Activated CD4-positive, alpha-beta T cell treated with anti-CD3 and anti-CD28 coated beads, Interleukin-2, Interleukin-6, amounts not matched to agents 100 ng/mL and 50 ng/mL, durations not matched to agents 16 hours and 8 hours (primary cell): ENCODE data around the gene HELZ2.

Source experiments
- DNase-seq: peaks from one replicate; pipeline ENCODE4 v3.0.0-alpha.2; 2020

HELZ2 gene

DNA sequence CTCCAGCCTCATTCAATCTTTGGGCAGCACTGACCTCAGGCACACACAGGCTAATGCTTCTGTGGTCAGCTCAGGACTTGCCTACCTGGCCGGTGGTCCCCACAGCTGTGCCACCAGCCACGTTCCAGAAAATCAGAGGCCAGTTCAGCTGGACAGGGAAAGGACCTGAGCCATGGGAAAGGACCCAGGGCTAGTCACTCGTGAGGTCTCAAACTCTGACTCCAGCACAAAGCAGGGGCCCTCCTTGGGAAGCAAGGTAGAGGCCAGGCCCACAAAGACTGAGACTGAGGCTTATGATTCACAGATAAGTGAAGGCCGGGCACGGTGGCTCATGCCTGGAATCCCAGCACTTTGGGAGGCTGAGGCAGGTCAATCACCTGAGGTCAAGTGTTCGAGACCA, 22.4 kb upstream of the HELZ2 start:
- DNase-seq = no peak

DNA sequence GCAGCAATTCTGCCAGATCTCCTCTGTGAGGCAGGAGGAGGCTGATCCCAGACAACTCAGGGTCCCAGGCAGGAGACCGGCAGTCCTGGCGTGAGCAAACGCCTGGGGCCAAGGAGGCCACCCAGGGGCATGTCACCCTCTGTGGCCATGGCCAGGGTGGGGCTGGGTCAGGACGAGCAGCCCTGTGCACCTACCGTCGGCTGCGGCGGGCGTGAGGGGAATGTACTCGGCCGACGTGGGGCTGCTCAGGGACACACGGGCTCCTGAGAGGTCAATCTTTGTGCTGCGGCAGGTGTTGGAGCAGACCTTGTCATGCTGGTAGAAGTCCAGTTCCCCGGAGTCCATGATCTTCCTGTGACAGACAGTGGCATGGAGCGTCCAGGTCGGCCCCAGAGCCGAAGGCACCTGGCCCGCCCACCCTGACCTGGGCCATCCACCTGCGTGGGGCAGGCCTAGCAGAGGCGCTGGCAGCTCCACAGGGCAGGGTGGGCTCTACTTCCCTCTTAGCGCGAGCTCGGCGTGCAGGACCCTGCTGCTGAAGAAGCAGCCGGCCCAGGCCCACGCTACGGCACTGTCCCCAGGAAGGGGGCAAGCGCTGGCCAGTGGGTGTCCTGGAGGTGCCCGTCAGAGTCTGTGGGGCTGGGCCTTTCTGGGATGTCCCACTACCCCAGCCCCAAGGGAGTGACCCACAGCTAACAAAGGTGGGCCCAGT, 21.5 kb upstream of the HELZ2 start:
- DNase-seq = no peak

DNA sequence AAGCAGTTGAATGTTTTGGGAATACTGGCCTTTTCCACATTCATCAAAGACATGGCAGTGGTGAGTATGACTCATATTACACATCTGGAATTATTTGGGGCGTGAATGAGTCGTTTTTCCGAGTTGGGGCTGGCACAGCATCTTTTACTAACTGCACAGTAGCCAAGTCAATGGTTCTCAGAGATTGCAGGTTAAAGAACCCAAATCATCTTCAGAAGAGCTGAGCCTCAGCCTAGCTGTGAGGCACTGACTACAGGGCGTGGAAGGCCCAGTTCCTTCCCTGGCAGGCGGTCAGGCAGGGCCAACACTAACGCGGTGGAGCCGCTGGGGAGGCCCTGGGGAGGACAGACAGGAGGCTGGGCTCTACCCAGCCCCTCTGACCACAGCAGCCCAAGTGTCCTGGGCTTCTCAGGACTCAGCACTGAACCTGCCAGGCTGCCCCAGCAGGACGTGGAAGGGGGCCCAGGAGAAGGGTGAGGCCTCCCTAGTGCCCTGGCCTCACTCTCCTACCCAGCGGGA, 20.1 kb upstream of the HELZ2 start:
- no peak for DNase-seq

DNA sequence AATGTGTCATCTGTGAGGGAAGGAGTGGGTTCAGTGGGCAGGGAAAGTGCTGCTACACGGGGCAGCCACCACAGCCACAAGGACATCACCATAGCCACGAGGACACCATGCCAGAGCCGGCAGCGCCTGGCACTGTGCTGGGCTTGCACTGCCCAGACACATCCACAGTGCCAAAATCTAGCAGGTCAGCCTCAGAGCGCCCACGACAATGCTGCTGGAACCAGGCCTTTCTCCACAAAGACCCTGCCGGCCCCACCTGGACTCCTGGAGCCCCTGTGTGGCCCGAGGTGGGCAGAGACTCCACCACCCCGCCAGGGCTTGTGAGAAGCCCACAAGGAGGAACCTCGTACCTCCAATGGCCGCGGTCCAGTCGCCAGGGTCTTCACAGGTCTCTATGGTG, 18.6 kb upstream of the HELZ2 start:
- DNase-seq = no peak

DNA sequence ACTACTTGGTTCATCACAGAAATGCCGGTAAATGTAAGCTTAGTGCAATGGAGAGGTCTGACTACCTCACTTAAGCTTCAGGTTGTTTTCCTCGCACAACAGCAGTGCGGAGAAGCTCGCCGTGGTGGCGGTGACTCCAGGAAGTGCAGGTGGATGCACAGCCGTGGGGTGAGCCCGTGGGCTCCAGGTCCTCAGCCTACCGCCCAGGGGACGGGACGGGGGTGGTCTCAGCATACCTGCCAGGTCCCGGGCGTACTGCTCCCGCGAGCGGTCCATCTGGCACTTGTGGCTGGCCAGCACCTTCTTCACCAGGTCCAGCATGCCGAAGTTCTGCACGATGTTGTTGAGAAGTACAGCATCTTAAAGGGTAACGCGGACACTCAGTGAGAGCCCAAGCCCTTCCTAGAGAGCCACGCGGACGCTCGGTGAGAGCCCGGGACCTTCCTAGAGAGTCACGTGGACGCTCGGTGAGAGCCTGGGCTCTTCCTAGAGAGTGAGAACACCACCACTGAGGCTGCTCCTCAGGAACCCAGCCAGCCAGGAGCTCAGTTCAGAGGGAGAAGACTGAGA, 17.8 kb upstream of the HELZ2 start:
- DNase-seq = no peak

DNA sequence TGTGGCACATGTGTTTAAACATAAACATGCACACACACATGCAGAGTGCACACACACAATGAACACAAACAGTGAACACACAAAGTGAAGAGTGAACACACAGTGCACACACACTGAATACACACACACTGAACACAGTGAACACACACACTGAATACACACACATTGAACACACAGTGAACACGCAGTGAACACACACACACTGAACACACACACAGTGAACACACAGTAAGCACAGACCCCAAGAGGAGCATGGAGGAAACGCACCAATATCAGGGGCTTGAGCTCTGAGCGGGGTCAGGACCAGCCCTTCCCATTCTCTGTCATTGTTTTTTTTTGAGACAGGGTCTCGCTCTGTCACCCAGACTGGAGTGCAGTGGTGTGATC, 17.1 kb upstream of the HELZ2 start:
- no peak for DNase-seq

DNA sequence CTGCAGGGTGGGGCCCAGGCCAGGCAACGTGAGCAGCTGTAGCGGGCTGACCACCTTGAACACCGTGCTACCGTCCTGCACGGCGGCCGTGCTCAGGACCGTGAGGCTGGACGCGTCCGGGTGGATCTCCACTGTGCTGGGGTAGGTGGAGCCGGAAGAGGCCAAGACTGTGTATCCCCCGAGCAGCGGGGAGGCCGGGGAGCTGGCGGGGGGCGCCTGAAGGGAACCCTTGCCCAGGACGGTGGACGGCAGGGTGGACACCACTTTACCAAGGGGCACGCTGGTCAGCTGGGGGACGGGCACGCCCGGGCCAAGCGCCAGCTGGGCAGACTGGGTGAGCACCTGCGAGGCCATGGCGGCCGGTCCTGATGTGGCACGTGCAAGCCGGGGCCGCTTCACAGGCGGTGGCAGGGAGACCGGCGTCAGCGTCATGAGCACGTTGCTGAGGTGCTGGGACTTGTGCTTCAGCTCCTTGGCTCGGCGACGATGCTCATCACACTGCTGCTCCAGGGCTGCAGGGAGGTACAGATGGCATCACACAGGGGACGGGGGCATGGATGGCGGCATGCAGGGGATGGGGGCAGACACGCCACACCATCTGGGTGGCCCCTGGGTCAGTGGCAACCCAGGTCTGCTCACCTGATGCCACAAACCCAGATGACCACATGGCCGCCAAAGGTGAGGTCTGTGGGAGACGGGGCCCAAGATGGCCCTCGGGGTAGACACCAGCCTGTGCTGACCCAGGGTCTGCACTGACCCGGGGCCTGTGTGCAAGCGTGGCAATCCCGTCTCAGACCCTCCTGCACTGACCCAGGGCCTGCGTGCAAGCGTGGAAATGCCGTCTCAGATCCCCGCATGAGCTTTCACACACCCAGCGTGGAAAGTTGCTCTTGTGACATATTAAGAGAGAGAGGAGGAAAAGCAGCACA, 16.4 kb upstream of the HELZ2 start:
- no peak for DNase-seq

DNA sequence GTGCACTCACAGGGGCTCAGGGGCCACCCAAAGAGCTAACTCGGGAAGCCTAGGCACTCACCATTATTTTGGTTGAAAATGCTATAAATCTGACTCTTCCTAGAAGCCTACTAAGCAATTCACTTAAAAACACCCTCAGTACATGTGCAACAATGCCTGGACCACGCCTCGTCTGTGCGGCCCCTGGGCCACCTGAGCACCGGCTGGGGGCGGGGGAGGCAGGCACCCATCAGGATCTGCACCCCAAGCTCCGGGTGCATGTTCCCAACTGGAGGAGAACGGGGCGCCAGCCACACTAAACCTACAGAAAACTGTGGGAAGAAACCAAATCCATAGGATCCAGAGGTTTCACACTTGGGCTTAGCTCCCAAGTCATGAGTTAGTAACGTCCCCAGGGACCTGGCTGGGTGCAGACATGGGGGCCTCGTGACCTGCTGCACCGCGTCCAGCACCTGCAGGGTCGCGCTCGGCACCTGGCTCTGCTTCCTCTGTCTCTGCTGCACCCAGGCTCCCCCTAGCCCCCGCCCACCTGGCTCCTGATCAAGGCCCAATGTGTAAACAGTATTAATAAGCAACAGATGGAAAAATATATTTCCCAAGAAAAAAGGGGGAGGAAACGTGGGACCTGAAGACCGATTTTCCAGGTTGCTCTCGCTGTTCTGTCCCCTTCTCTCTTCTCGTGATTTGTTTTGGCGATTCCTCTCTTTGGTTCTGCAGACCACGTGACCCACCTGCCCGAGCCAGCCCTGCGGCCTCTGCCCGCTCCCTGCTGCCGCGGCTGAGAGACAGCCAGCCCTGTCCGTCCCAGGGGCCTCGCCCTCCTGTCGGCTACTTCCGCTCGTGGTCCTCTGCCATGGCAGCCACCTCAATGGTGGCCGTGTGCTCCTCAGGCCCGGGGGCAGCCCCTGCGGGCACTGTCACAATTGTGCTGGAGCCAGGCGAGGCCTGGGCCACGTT, 15.5 kb upstream of the HELZ2 start:
- no peak for DNase-seq

DNA sequence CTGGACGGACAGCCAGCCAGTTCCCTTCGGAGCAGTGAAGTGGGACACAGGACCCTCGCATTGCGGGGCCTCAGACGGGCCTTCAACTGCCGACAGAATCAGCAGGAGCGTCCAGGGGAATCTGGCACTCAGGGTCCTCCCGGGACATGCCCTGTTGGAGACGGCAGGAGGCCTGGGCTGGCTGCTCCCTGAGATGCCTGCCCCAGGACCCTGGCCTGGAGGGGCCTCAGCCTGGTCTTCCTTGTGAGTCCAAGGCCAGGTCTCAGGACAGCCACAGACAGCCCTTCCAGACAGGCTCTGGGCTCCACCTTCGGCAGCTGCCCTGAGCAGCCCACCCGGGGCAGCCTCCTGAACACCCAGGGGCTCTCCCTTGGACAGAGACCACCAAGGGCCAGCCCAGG, 14.6 kb upstream of the HELZ2 start:
- no peak for DNase-seq

DNA sequence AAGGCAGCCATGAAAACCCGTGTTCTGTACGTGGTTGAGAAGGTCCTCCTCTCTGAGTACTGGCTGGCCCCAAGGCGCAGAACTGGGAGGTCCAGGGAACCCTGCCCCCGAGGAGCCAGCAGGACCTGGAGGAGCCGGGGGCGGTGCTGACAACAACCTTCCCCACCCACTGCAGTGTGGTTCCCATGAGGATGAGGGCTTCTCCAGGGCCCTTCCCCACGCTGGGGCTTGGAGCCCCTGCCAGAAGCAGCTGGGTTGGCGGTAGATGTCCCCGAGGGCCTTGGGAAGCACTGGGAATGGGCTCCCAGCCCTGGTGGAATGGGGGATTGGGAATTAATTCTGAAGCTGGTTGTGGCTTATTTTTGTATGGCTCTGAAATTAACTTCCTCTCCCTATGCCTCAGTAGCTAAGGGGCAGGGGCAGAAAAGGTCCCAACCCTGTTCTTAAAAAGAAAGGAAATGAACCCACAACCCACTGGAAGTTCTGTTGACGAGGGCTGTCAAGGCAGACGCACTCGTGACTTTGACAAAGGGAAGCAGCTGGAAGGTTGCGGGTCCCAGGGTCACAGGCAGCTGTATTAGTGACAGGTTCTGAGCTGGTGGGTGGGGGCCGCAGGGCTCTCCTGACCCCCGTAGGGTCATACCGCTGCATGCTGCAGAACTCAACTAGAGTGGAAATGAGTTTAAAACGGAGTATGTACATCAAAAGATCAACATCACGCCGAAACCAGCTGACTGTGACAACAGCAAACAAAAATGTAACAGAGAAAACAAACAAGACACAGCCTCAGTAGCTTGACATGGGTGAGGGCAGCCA, 13.9 kb upstream of the HELZ2 start:
- DNase-seq = no peak

DNA sequence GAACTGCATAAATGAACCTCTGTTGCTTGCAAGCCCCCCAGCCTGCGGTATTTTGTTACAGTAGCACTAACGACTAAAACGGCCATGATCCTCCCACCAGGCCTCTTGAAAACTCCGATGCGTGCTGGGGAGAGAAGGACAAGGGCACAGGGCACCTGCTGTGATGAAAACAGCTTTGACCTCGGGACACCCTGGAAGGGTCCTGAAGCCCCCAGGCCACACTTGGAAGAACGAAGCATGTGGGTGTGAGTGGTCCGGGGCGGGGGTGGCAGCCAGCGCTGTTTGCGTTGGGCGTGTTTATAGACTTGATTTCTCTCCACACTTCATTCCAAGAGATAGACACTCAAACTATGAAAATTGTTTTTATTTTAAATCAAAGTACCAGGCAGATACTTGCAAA, 13.2 kb upstream of the HELZ2 start:
- DNase-seq = no peak

DNA sequence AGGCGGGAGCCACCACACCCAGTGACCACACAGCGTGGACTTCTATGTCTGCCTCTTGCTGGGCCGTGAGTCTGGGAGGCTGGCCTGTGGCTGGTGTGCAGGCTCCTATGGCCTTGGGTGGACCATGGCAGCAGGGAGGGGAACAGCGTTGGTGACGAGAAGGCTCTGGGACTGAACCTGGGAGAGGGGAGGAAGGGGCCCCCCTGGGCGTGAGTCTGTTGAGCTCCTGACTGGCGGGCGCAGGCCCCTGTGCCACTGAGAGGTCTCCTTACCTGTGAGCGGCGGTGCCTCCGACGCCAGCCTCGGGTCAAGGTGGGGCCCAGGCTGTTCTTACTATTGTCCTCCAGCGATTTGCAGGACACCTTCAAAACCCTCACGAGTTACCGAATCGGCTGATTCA, 12.8 kb upstream of the HELZ2 start:
- DNase-seq = no peak

DNA sequence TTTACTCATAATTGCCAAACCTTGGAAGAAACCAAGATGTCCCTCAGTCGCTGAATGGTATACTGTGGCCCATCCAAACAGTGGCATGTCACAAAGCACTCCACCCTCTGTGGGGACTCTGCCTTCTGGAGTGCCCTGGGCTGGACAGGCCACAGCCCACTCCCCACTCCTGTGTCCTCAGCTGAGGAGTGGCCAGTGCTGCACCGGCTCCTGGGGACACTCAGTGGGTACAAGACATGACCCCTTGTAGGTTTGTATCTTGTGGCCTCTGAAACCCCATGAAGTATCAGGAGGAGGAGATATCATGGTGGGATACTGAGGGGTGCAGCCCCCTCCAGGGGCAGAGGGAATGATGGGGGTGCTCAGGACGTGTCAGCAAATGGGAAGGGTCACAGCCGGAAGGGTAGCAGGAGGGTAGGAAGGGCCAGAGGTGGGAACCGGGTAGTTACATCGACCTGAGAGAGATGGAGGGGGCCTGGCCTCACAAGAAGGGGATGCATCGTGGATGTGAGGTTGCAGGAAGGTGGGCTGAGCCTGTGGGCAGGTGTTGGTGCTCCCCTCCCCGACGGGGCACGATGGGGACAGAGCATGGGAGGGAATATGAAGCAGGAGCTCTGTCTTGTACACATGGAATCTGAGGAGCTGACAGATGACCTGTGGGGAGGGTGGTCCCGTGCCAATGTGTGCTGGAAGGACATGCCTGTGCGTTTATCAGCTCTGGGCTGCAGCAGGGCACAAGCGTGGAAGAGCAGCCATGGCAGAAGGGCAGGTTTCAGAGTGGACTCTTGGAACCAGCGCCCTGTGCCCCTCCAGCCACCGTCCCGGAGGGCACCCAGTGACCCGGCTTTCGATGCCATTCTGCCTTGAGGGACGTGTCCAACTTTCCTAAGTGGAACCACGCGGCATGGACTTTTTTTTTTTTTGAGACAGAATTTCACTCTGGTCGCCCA, 11.9 kb upstream of the HELZ2 start:
- DNase-seq = no peak

DNA sequence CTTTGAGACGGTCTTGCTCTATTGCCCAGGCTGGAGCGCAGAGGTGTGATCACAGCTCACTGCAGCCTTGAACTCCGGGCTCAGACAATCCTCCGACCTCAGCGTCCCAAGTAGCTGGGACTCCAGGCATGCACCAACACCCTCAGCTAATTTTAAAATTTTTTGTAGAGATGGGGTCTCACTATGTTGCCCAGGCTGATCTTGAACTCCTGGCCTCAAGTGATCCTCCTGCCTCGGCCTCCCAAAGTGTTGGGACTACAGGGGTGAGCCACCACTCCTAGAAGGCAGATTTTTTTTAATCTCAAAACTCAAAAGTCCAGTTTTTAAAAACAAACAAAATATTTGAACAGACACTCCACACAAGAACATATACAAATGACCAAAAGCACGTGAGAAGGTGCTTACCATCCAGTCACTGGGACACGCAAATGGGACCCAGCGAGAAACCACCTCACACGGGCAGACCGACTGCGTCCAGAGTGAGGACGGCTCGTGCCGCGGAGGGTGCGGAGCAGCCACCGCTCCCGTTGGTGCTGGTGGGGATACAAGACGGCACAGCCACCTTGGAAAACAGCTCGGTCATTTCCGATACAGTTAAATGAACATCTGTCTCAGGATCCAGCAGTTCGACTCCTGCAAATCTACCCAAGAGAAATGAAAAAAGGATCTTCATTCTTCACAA, 8.5 kb upstream of the HELZ2 start:
- no peak for DNase-seq

DNA sequence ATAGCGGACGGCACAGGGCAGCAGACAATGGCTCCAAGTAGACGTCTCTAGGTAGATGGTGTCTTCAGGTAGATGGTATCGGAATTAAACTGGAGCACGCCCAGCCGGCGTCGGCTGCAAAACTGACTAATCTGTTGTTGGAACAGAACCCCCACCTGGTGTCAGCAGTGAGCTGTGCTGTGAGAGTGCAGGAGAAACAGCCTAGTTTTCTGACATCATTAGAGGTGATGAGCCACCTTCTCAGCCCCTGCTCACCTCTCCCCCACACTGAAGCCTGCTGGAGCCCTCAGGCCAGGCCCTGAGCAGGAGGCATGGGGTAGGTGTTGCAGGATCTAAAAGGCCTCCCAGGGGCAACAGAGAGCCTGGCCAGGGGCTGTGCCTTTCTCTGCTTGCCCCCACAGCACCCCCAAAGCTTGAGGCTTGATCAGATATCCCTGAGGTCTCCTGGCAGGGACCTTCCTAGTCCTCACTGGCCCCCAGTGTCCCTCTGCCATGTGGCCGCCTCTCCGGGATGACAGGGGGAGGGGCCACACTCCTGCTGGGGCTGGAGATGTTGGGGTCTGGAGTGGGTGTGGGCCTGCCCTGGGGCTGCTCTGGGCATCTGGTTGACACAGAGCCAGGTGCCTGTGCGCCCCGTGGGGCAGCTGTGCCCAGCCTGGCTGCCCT, 6.9 kb upstream of the HELZ2 start:
- DNase-seq = peak; percentile 59

DNA sequence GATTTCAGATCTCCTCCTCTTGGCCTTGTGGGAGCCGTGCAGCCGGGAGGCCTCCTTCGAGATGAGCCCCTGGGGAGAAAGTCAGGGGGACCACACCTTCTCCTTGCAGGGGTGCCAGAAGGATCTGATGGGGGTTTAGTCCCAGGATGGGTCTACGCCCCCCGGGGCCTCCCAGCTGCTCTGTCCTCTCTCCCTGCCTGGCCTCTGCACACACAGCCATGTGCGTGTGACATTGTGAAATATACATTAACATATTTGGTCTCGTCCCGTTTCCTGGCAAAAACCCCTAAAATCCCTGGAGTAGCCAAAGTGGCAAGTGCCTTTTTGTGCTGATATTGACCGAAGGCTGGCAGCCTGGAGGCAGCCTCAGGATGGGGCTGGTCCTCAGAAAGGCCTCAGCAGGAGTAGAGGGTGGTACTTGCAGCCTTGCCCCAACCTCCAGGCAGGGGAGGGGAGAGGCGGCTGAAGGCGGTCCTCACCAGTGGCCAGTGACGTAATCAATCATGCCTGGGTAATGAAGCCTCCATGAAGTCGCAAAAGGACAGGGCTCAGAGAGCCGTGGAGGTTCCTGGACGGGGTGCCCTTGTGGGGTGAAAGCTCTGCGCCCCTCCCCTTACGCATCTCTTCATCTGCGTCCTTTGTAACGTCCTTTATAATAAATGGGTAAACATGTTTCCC, 5.1 kb upstream of the HELZ2 start:
- DNase-seq = no peak

DNA sequence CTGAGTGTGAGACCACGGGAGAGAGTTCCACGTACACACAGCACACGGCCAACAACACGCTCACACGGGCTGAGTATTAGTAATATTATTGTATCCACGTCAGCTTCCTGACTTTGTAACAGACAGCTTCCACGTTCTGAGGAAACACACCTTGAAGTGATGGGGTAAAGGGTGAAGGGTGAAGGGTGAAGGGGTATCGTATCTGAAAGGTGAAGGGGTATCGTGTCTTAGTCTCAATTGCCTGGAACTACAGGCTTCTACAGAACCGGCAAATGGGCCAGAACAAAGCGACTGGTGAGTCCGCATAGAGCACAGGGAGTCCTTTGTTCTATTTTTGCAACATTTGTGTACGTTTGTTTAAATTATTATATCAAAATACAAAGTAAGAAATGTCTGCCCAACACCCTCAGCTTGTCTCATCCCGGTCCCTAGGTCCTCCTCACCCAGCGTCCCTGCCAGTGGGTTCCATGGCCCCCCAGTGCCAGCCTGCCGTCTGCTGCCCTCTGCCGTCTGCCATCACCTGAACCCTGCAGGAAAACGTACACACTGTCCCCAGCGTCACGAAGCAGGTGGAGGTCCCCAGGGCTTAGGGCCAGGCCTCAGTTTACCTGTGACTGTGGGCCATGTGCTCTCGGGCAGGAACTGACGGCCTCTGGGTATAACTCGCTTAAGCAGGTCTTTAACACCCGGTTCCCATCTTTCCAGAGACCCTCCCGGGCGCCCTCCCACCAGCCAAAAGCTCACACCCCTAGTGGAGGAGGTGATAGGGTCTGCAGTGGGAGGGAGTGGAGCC, 4.4 kb upstream of the HELZ2 start:
- DNase-seq = no peak
